Measurements from ENCODE around the gene C2CD2L.
A peak's percentile ranks its signal among the peaks of the same experiment; 100 is the strongest.
"Not testable (repeated sequence)": the region's sequence is repeated elsewhere in the genome, so short reads cannot be mapped to it uniquely, and the experiment has no call there.

The C2CD2L gene

GRCh38 chr11:119093942-119094815 is 13.0 kb upstream of the C2CD2L start:
- DNase-seq, result peak; percentile 26

DNA sequence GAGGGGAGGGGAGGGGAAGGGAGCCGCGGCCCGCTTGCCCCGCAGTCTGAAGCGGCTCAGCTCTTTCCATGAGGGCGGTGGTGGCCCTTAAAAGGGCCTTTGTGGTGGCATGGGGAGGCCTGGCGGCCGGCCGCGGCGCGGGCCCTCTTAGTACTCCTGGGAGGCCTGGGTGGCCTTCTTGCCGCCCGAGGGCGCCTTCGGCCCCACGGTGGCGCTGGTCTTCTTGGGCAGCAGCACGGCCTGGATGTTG is 12.4 kb upstream of the C2CD2L start:
- DNase-seq, result no peak

GRCh38 chr11:119095066-119095880 is 11.9 kb upstream of the C2CD2L start:
- DNase-seq, result peak; percentile 99

DNA sequence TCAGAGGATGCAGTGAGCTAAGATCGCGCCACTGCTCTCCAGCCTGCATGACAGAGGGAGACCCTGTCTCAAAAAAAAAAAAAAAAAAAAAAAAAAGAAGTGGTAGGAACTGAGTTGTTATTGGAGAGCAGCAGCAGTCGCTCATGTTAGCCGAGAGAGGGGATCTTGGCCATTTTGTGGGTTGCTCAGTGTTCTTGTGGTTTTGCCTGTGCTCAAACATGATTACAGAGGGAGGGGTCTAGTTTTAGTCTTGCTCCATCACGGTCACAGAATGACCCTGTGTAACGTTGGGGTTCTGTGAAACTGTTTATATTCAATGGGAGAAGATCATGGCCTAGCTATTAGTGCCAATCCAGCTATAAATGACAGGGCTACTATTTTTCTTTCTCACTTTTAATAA is 7.4 kb upstream of the C2CD2L start:
- no peak for DNase-seq

GRCh38 chr11:119100246-119100970 is 6.7 kb upstream of the C2CD2L start:
- DNase-seq, result no peak

DNA sequence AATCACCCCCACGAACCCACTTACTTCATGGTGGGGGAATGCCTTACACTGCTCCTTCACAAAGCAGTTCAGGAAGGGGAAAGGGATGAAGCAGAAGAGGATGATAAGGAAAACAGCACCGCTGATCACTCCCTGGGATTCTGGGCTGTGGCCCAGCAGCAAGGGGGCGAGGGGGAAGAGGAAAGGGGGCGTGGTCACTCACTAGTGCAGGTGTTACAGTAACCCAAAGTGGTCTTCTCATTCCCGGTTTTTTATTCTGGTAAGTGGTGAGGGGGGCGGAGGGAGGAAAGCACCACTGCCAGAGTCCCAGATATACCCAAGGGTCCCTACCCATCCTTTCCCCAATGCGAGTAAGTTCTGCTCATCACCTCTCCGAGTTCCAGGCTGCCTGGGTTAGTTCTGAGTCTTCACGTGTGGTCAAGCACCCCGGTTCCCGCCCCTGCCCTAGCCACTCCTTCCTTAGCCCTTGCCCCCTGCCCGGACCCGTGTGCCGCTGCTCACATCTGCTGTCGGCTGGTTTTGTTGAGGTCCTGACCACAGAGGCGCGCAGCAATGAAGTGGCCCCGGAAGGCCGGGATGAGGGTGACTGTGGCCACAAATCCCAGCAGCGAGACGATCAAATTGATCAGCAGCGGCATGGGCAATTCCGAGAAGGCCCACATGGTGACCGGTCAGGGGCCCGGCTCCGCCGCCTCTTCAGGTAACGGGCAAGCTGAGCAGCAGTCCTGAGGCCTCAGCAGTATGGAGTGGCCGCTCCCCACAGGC is 6.0 kb upstream of the C2CD2L start:
- DNase-seq, result no peak

DNA sequence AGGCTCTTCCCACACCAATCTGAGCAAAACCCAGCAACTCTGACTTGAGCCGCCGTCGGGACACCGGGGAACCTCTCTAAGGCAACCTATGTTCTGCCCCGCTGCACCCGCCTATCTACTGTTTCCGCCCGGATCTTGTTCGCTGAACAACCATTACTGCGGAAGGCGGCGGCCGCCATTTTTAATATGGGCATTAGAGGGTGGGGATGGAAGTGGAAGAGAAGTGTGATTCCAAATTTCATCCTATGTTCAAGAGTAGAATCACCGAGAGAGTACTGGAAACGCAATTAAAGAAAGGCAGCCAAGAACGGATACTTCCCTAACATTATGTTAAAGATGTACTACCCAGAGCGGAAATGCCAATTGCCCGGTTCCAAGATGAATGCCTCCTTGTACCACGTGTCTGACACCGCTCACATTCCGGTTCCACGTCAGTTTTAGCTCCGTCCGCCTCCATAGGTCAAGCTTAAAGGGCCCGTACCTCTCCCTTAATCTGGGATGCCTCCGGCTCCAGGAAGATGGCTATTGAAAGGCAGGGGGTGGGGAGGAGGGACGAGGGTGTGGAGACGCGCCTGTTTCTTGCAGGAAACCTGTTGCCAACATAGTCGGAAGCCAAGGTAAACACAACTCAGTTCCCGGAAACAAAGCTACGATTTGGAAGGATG is 5.3 kb upstream of the C2CD2L start, which contains the start of gene DPAGT1:
Gene DPAGT1 (minus strand): TSS at position 95 of the 665 bp plus-strand sequence. CDS start 198 bp downstream, outside the sequence.
- DNase-seq, result peak; percentile 75

GRCh38 chr11:119103161-119103664 is 3.9 kb upstream of the C2CD2L start:
- not testable (repeated sequence) for DNase-seq

GRCh38 chr11:119103793-119104192 is 3.4 kb upstream of the C2CD2L start:
- DNase-seq, result no peak

DNA sequence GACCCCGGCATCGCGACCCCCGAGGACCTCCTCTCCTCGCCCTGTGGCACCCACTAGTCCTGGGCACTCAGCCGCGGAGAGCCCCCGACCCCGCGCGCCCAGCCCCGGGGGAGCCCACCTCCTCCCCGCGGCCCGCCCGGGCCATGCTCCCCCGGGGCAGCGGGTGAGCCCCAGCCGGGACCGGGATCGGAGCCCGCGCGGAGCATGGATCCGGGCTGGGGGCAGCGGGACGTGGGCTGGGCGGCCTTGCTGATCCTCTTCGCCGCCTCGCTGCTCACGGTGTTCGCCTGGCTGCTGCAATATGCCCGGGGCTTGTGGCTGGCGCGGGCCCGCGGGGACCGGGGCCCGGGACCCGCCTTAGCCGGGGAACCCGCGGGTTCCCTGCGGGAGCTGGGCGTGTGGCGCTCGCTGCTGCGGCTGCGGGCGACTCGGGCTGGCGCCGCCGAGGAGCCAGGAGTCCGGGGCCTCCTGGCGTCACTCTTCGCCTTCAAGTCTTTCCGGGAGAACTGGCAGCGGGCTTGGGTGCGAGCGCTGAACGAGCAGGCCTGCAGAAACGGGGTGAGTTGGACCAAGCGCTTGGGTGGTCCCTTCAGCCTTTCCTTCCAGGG is 498 bp downstream of the C2CD2L start:
- DNase-seq, result no peak

DNA sequence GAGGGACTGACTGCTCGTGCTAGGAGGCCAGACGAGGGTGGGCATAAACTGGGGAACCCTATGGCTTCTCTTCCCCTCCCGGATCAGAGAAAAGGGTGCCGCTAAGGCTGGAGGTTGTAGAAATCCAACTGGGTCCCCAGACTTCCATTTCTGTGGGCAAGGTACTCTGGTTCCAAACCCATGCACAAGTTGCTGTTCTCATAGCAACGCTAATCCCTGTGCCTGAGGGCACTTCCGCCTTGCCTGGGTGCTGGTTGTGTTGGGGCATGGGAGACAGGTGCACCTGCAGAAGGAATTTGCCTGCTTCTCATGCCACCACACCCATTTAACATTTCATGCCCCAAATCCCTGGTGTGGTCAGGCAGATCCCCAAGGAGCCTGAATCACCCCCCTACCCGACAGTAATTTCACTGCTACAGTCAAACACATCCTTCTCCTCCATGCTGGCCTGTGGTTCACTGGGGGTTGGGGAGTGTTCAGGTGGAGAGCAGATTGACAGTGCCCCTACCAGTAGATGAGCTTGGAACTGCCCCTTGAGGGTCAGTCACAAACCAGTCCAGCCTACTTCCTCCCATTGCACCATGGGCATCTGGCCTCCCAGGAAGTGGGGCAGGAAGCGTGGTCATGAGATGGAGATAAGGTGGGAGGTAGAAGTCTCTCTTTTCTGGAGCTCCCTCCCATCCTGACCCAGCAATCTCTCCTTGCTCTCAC is 1.2 kb downstream of the C2CD2L start:
- no peak for DNase-seq

DNA sequence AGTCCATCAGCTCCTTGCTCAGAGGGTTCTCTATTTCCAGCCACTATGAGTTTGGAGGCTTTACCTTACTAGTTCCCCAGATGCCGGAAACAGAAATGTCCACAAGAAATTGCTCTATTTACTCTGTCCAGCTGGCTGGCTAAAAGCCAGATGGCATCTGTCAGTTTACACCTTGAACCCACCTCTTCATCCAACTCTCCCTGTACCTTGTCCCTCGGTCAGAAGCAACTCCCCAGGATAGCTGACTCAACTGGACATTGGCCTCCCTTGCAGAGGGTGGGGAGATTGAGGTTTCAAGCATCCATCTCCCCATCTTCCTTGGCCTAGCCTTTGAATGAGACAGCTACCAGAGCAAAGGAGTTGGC is 1.7 kb downstream of the C2CD2L start:
- no peak for DNase-seq

- no peak for DNase-seq
Observed at GRCh38 chr11:119109843-119110242, 2.7 kb downstream of the C2CD2L start.

DNA sequence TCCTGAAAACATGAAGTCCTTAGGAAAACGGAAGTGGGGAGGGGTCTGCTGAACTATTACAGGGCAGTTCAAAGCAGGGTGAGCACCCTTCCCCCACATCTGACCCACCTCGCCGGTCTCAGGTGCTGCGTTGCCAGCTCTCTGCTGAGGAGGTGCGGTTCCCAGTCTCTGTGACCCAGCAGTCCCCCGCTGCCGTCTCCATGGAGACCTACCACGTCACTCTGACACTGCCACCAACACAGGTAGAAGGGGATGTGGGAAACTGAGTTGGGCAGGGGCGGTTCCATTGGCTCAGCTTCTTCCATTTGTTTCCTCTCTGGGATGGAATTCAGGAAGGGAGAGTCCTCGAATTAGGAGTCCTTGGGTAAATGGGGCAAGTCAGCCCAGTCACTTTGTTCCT is 3.3 kb downstream of the C2CD2L start:
- no peak for DNase-seq

GRCh38 chr11:119111361-119111925 is 4.3 kb downstream of the C2CD2L start:
- no peak for DNase-seq

- DNase-seq, result no peak
Observed at GRCh38 chr11:119112314-119113020, 5.3 kb downstream of the C2CD2L start.

DNA sequence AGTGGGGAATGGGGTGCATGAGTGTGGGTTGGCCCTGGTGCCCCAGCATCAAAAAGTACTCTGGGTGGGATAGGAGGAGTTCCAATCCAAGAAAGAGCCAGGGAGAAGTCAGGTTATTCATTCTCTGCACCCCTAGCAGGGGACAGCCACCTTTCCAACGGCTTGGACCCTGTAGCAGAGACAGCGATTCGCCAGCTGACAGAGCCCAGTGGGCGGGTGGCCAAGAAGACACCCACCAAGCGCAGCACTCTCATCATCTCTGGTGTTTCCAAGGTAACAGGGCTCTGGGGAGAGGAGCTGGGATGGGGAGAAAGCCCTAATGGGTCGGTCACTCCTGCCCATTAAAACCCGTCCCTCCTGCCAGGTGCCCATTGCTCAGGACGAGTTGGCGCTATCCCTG is 6.6 kb downstream of the C2CD2L start:
- DNase-seq, result no peak

- DNase-seq, result no peak
Observed at GRCh38 chr11:119114351-119114750, 7.2 kb downstream of the C2CD2L start.

- DNase-seq, result no peak
Observed at GRCh38 chr11:119115484-119116234, 8.5 kb downstream of the C2CD2L start.
